Left lung (tissue), 10 donors: Measurements from ENCODE around the gene FGGY. TPM values are rescaled to one million over a fixed set of nuclear protein-coding genes. Genes with fewer than 3 reads are reported as not detected.

Experiments
- ATAC-seq: fragments of 200-7000 bp; cut with Tn5 transposase; one replicate; pipeline ENCODE4 v1.9.1; 2020; ENCODE audit warnings: moderate library complexity
- DNase-seq, 4 donors: peaks; one replicate each; pipeline ENCODE4 v3.0.0-alpha.2; 2013 to 2020
- H3K27ac ChIP-seq, 2 donors: fragments of 200-600 bp; sonication (generic) in 1 of 2; one replicate each; pipeline versions ENCODE4 v1.5.0 to v1.8.0; 2020 to 2021
- H3K27me3 ChIP-seq, 2 donors: fragments of 200-600 bp; sonication (generic) in 1 of 2; one replicate each; pipeline versions ENCODE4 v1.5.0 to v1.8.0; 2020 to 2021
- H3K36me3 ChIP-seq, 2 donors: fragments of 200-600 bp; sonication (generic) in 1 of 2; one replicate each; pipeline versions ENCODE4 v1.5.0 to v1.8.0; 2020 to 2021
- H3K4me1 ChIP-seq, 2 donors: fragments of 200-600 bp; one replicate each; pipeline ENCODE4 v1.8.0; 2021
- H3K4me3 ChIP-seq, 2 donors: fragments of 200-600 bp; sonication (generic) in 1 of 2; one replicate each; pipeline versions ENCODE4 v1.5.0 to v1.8.0; 2020 to 2021; ENCODE audit warnings: mild to moderate bottlenecking in 1 of 2
- H3K9me3 ChIP-seq, 2 donors: fragments of 200-600 bp; sonication (generic) in 1 of 2; one replicate each; pipeline versions ENCODE4 v1.5.0 to v1.8.0; 2020 to 2021
- CTCF ChIP-seq, 2 donors: fragments of 200-600 bp; sonication (generic) in 1 of 2; IDR thresholded peaks; one replicate each; pipeline versions ENCODE4 v1.5.0 to v1.8.0; 2021; ENCODE audit warnings: antibody characterized with exemption in 2 of 2
- intact Hi-C, 2 donors: fragments of 100-400 bp; cut with DNase I; formaldehyde crosslinking; loops; one replicate each; pipeline versions ENCODE4 v1.11.2 to v1.14.2; 2022
- polyA plus RNA-seq, 6 donors: library from polyadenylated mRNA; unstranded; fragments of 120-200 nt; gene quantifications; one replicate each; pipeline ENCODE4 v1.2.1, GENCODE V29; 2013; ENCODE audit not compliant: insufficient read length in 6 of 6
- total RNA-seq, 2 donors: library from RNA; stranded (reverse); fragmentation: NEBNext Ultra II Directional; extraction: Animal tissue kit (Norgen Biotek cat#: 25700); gene quantifications; one replicate each; pipeline ENCODE4 v1.2.1, GENCODE V29; 2021
- donor health status: DM: no; HTN: yes; CAD: no.
- donor health status: DM: no; HTN: no; CAD: no.

FGGY gene
- total and polyA plus RNA-seq, 8 donors, result 13.5 to 22.7 (median 18.4) TPM

DNA sequence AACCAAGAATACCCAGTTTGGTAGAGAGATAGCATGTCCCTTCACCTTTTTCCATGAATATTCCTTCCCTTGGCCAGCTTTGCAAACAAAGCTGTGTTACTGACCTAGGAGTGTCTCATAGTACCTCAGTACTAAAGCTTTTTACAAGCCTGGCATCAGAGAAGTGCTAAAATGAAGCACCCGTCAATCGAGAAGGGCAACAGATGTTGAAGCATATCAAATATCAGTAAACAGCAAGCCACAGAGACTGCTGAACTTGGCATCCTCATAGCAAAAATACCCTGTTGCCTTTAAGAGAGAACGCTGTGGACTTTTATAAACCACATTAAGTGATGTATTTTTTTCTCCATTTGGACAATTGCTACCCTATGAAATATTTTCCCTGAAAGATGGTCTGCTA is 389.3 kb downstream of the FGGY start:
- no peak for ATAC-seq
- intact Hi-C loops, result no loop called here
- peaks cover 0 to 21% of the 10 kb centered on the region in 2 donors for H3K4me1 ChIP-seq
- no peak overlapping the region for H3K4me3 ChIP-seq
- H3K36me3 ChIP-seq, result no peaks in the 10 kb centered on the region
- DNase-seq, result no peak
- no peak overlapping the region for H3K27ac ChIP-seq
- no peaks in the 10 kb centered on the region for H3K27me3 ChIP-seq
- no peak for TF ChIP-seq CTCF (IDR thresholded peaks at IDR 0.05)
- no peaks in the 10 kb centered on the region for H3K9me3 ChIP-seq

- TF ChIP-seq CTCF (IDR thresholded peaks at IDR 0.05), result no peak
- Histone ChIP-seq H3K4me1 (peaks cover 0 to 21% of the 10 kb centered on the region in 2 donors), H3K4me3 (no peak overlapping the region), H3K27me3 (no peaks in the 10 kb centered on the region), H3K36me3 (no peaks in the 10 kb centered on the region), H3K9me3 (no peaks in the 10 kb centered on the region), H3K27ac (no peak overlapping the region)
- DNase-seq (no peak), ATAC-seq (no peak)
- intact Hi-C loops, result no loop called here
Observed at GRCh38 chr1:59686574-59686973, 389.7 kb downstream of the FGGY start.

GRCh38 chr1:59687081-59687480 is 390.2 kb downstream of the FGGY start:
- intact Hi-C loops, result no loop called here
- Histone ChIP-seq H3K9me3 (no peaks in the 10 kb centered on the region), H3K36me3 (no peaks in the 10 kb centered on the region), H3K27me3 (no peaks in the 10 kb centered on the region), H3K27ac (no peak overlapping the region), H3K4me3 (no peak overlapping the region), H3K4me1 (peaks cover 0 to 21% of the 10 kb centered on the region in 2 donors)
- TF ChIP-seq CTCF (IDR thresholded peaks at IDR 0.05), result no peak
- DNase-seq (no peak), ATAC-seq (no peak)

DNA sequence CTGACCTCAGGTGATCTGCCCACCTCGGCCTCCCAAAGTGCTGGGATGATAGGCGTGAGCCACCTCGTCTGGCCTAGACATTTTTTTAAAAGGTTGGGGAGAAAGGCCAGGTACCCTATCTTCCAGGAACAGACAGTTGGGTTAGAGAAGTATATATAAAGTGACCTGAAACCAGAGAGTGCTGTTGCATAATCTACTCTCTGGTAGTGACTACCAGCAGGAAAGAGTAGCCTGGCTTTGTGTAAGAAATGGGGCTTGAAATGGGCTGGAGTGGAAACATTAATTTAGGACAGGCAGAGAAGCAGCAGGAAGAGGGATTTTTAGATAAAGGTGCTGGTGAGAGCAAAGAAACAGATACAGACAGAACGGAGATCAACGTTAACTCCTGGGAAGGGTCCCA is 392.1 kb downstream of the FGGY start:
- Histone ChIP-seq H3K4me3 (no peak overlapping the region), H3K27ac (no peak overlapping the region), H3K27me3 (no peaks in the 10 kb centered on the region), H3K36me3 (no peaks in the 10 kb centered on the region), H3K4me1 (peaks cover 0 to 19% of the 10 kb centered on the region in 2 donors), H3K9me3 (no peaks in the 10 kb centered on the region)
- no peak for TF ChIP-seq CTCF (IDR thresholded peaks at IDR 0.05)
- intact Hi-C loops, result no loop called here
- ATAC-seq (peak; percentile 28), DNase-seq (no peak)

GRCh38 chr1:59689730-59690129 is 392.8 kb downstream of the FGGY start:
- Histone ChIP-seq H3K27ac (no peak overlapping the region), H3K4me3 (no peak overlapping the region)
- intact Hi-C loops, result loop anchor here in 1 of 2 donors (10.0 kb wide), 1 partner anchor 525 kb away; no protein-coding TSS in a partner anchor

More at GRCh38 chr1:59689730-59690129, 392.8 kb downstream of the FGGY start:
- peaks cover 0 to 19% of the 10 kb centered on the region in 2 donors for H3K4me1 ChIP-seq
- DNase-seq (no peak), ATAC-seq (no peak)
- H3K27me3 ChIP-seq, result no peaks in the 10 kb centered on the region
- H3K9me3 ChIP-seq, result no peaks in the 10 kb centered on the region
- no peaks in the 10 kb centered on the region for H3K36me3 ChIP-seq
- TF ChIP-seq CTCF (IDR thresholded peaks at IDR 0.05), result no peak
